Sigmoid colon (tissue), 7 donors: ENCODE measurements around the gene MED31. TPM values are rescaled to one million over a fixed set of nuclear protein-coding genes. Genes with fewer than 3 reads are reported as not detected.

ENCODE experiments used
- DNase-seq: peaks from one replicate; pipeline ENCODE4 v3.0.0-alpha.2; 2019
- H3K27ac ChIP-seq, 4 donors: fragments of 200-600 bp; sonication (generic); one replicate each; pipeline ENCODE4 v1.5.1; 2016 to 2019; ENCODE audit warnings: mild to moderate bottlenecking in 1 of 4
- H3K27me3 ChIP-seq, 3 donors: fragments of 200-600 bp; sonication (generic); one replicate each; pipeline ENCODE4 v1.5.1; 2019; ENCODE audit warnings: mild to moderate bottlenecking in 1 of 3
- H3K36me3 ChIP-seq, 4 donors: fragments of 200-600 bp; sonication (generic); one replicate each; pipeline ENCODE4 v1.5.1; 2016 to 2019
- H3K4me1 ChIP-seq, 4 donors: fragments of 200-600 bp; sonication (generic); one replicate each; pipeline ENCODE4 v1.5.1; 2017 to 2019
- H3K4me3 ChIP-seq, 4 donors: fragments of 200-600 bp; sonication (generic); one replicate each; pipeline ENCODE4 v1.5.1; 2017 to 2019; ENCODE audit warnings: mild to moderate bottlenecking in 2 of 4, moderate library complexity in 1 of 4
- H3K9me3 ChIP-seq, 4 donors: fragments of 200-600 bp in 3 of 4; sonication (generic) in 3 of 4; one replicate each; pipeline versions ENCODE4 v1.5.1 to v1.6.1; 2013 to 2019
- EP300 ChIP-seq, 4 donors: sonication (generic); formaldehyde crosslinking; IDR thresholded peaks; one replicate each; pipeline ENCODE4 v1.6.1; 2017; ENCODE audit warnings: antibody characterized with exemption in 4 of 4
- POLR2A ChIP-seq, 2 donors: fragments of 450-650 bp; IDR thresholded peaks; one replicate each; pipeline ENCODE4 v1.6.1; 2016; ENCODE audit warnings: antibody characterized with exemption in 2 of 2, mild to moderate bottlenecking in 2 of 2, moderate library complexity in 2 of 2
- POLR2AphosphoS5 ChIP-seq, 4 donors: sonication (generic); formaldehyde crosslinking; IDR thresholded peaks; one replicate each; pipeline ENCODE4 v1.6.1; 2017; ENCODE audit warnings: antibody characterized with exemption in 4 of 4
- WGBS, 2 donors: extraction: QIAGEN DNeasy Blood & Tissue Kit; methylation state at CpG; one replicate each; pipeline ENCODE4 v1.1.7; 2013; 5-methylcytosine and 5-hydroxymethylcytosine counted together
- intact Hi-C: fragments of 100-400 bp; cut with DNase I; formaldehyde crosslinking; loops from one replicate; pipeline ENCODE4 v1.15.1; 2023
- polyA plus RNA-seq, 3 donors: library from polyadenylated mRNA; stranded (reverse); fragments of 200-250 nt; gene quantifications; one replicate each; pipeline ENCODE4 v1.2.3, GENCODE V29; 2013
- total RNA-seq, 4 donors: library from RNA; depleted of rRNA; stranded (reverse); fragments of >200 nt; gene quantifications; one replicate each; pipeline ENCODE4 v1.1.0, GENCODE V29; 2016
- TF ChIP-seq, protein P1 (sequence below), 4 experiments: fragments of 450-650 bp in 3 of 4; fragments of 200-600 bp in 1 of 4; IDR thresholded peaks; one replicate each; pipeline ENCODE4 v1.5.1; 2016 to 2019; ENCODE audit warnings: antibody characterized with exemption in 4 of 4, mild to moderate bottlenecking in 3 of 4, moderate library complexity in 2 of 4
- donor health status: healthy with polysubstance abuse.
- donor health status: Bipolar disorder and iron deficiency.
- donor health status: healthy.

Gene MED31
- total and polyA plus RNA-seq, 7 donors, result 2.0 to 24.0 (median 8.6) TPM

GRCh38 chr17:6676802-6677157, 25.4 kb upstream of the MED31 start:
- TF ChIP-seq EP300 (IDR thresholded peaks at IDR 0.05) (no peak), POLR2AphosphoS5 (IDR thresholded peaks at IDR 0.05) (no peak), POLR2A (IDR thresholded peaks at IDR 0.05) (no peak)
- TF ChIP-seq, protein P1, sequence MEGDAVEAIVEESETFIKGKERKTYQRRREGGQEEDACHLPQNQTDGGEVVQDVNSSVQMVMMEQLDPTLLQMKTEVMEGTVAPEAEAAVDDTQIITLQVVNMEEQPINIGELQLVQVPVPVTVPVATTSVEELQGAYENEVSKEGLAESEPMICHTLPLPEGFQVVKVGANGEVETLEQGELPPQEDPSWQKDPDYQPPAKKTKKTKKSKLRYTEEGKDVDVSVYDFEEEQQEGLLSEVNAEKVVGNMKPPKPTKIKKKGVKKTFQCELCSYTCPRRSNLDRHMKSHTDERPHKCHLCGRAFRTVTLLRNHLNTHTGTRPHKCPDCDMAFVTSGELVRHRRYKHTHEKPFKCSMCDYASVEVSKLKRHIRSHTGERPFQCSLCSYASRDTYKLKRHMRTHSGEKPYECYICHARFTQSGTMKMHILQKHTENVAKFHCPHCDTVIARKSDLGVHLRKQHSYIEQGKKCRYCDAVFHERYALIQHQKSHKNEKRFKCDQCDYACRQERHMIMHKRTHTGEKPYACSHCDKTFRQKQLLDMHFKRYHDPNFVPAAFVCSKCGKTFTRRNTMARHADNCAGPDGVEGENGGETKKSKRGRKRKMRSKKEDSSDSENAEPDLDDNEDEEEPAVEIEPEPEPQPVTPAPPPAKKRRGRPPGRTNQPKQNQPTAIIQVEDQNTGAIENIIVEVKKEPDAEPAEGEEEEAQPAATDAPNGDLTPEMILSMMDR (IDR thresholded peaks at IDR 0.05), result no peak
- no peaks in the 10 kb centered on the region for H3K36me3 ChIP-seq
- H3K4me3 ChIP-seq, result no peak overlapping the region
- intact Hi-C loops, result no loop called here
- no peak for DNase-seq
- no peaks in the 10 kb centered on the region for H3K4me1 ChIP-seq
- no peak overlapping the region for H3K27ac ChIP-seq
- H3K27me3 ChIP-seq, result peaks cover 0 to 25% (median 0%) of the 10 kb centered on the region in 3 donors
- no peaks in the 10 kb centered on the region for H3K9me3 ChIP-seq
- 67 to 76% methylated on average over 6 of the region's 6 CpGs for WGBS, 2 donors

GRCh38 chr17:6675201-6675825, 23.9 kb upstream of the MED31 start:
- Histone ChIP-seq H3K9me3 (no peaks in the 10 kb centered on the region), H3K36me3 (no peaks in the 10 kb centered on the region), H3K4me1 (no peaks in the 10 kb centered on the region), H3K27me3 (peaks cover 0 to 26% (median 0%) of the 10 kb centered on the region in 3 donors), H3K4me3 (no peak overlapping the region), H3K27ac (no peak overlapping the region)
- no peak for DNase-seq
- no peak for TF ChIP-seq POLR2AphosphoS5 (IDR thresholded peaks at IDR 0.05)
- no peak for TF ChIP-seq EP300 (IDR thresholded peaks at IDR 0.05)
- TF ChIP-seq, protein P1 (IDR thresholded peaks at IDR 0.05), result no peak
- TF ChIP-seq POLR2A (IDR thresholded peaks at IDR 0.05), result no peak
- 79 to 80% methylated on average over 11 of the region's 11 CpGs for WGBS, 2 donors
- intact Hi-C loops, result no loop called here

GRCh38 chr17:6674586-6674985, 23.2 kb upstream of the MED31 start:
- no peaks in the 10 kb centered on the region for H3K4me1 ChIP-seq
- WGBS, 2 donors, result 94 to 95% methylated on average over 13 of the region's 13 CpGs
- H3K27ac ChIP-seq, result no peak overlapping the region
- TF ChIP-seq EP300 (IDR thresholded peaks at IDR 0.05), result no peak
- no peak for TF ChIP-seq POLR2A (IDR thresholded peaks at IDR 0.05)
- TF ChIP-seq, protein P1 (IDR thresholded peaks at IDR 0.05), result no peak
- no peak for TF ChIP-seq POLR2AphosphoS5 (IDR thresholded peaks at IDR 0.05)
- peaks cover 0 to 27% (median 0%) of the 10 kb centered on the region in 3 donors for H3K27me3 ChIP-seq
- H3K9me3 ChIP-seq, result no peaks in the 10 kb centered on the region
- no peak overlapping the region for H3K4me3 ChIP-seq
- no peaks in the 10 kb centered on the region for H3K36me3 ChIP-seq
- intact Hi-C loops, result no loop called here
- DNase-seq, result no peak

- H3K9me3 ChIP-seq, result no peaks in the 10 kb centered on the region
- intact Hi-C loops, result no loop called here
- WGBS, 2 donors, result 80 to 88% methylated on average over 7 of the region's 7 CpGs
These were observed 20.0 kb upstream of the MED31 start for GRCh38 chr17:6671431-6671830.

More at GRCh38 chr17:6671431-6671830, 20.0 kb upstream of the MED31 start:
- Histone ChIP-seq H3K4me3 (no peak overlapping the region), H3K27me3 (peaks cover 0 to 6% (median 0%) of the 10 kb centered on the region in 3 donors), H3K27ac (no peak overlapping the region), H3K36me3 (no peaks in the 10 kb centered on the region), H3K4me1 (no peaks in the 10 kb centered on the region)
- TF ChIP-seq, protein P1 (IDR thresholded peaks at IDR 0.05), result no peak
- TF ChIP-seq POLR2A (IDR thresholded peaks at IDR 0.05) (no peak), EP300 (IDR thresholded peaks at IDR 0.05) (no peak), POLR2AphosphoS5 (IDR thresholded peaks at IDR 0.05) (no peak)
- DNase-seq, result no peak
